Measurements from ENCODE around the gene BRDT.

BRDT gene

GRCh38 chr1:91949356-91949699, at the start of gene BRDT:
Gene BRDT, plus strand, starts transcription at chr1:91949401. Its CDS starts 13,354 bp downstream, at chr1:91962755.
- no peak within 1 kb of the TSS for H3K4me3 ChIP-seq (ENCODE audit: low read depth, low read length)

- no peak overlapping the region for H3K4me3 ChIP-seq (ENCODE audit: low read depth, low read length)
Measured at GRCh38 chr1:91900562-91900961, 48.6 kb upstream of the BRDT start.

- no peak overlapping the region for H3K4me3 ChIP-seq (ENCODE audit: low read depth, low read length)
Measured at GRCh38 chr1:91901231-91901630, 48.0 kb upstream of the BRDT start.

GRCh38 chr1:91912266-91912665, 36.9 kb upstream of the BRDT start:
- no peak overlapping the region for H3K4me3 ChIP-seq (ENCODE audit: low read depth, low read length)

- H3K4me3 ChIP-seq (ENCODE audit: low read depth, low read length), result no peak overlapping the region
Measured at GRCh38 chr1:91913018-91913417, 36.2 kb upstream of the BRDT start.

GRCh38 chr1:91916046-91916445, 33.2 kb upstream of the BRDT start:
- H3K4me3 ChIP-seq (ENCODE audit: low read depth, low read length), result no peak overlapping the region

GRCh38 chr1:91916811-91917460, 32.3 kb upstream of the BRDT start:
- no peak overlapping the region for H3K4me3 ChIP-seq (ENCODE audit: low read depth, low read length)

- H3K4me3 ChIP-seq (ENCODE audit: low read depth, low read length), result no peak overlapping the region
Measured at GRCh38 chr1:91919962-91920361, 29.2 kb upstream of the BRDT start.

GRCh38 chr1:91924146-91924545, 25.1 kb upstream of the BRDT start:
- no peak overlapping the region for H3K4me3 ChIP-seq (ENCODE audit: low read depth, low read length)

- H3K4me3 ChIP-seq (ENCODE audit: low read depth, low read length), result no peak overlapping the region
Measured at GRCh38 chr1:91925644-91926435, 23.4 kb upstream of the BRDT start.

- H3K4me3 ChIP-seq (ENCODE audit: low read depth, low read length), result no peak overlapping the region
Measured at GRCh38 chr1:91928026-91928425, 21.2 kb upstream of the BRDT start.

GRCh38 chr1:91929250-91929649, 20.0 kb upstream of the BRDT start:
- no peak overlapping the region for H3K4me3 ChIP-seq (ENCODE audit: low read depth, low read length)

GRCh38 chr1:91937613-91938012, 11.6 kb upstream of the BRDT start:
- H3K4me3 ChIP-seq (ENCODE audit: low read depth, low read length), result no peak overlapping the region

- H3K4me3 ChIP-seq (ENCODE audit: low read depth, low read length), result no peak overlapping the region
Measured at GRCh38 chr1:91940496-91940895, 8.7 kb upstream of the BRDT start.

- H3K4me3 ChIP-seq (ENCODE audit: low read depth, low read length), result no peak overlapping the region
Measured at GRCh38 chr1:91944087-91944486, 5.1 kb upstream of the BRDT start.

- no peak overlapping the region for H3K4me3 ChIP-seq (ENCODE audit: low read depth, low read length)
Measured at GRCh38 chr1:91948097-91948496, 1.1 kb upstream of the BRDT start.

GRCh38 chr1:91948501-91949355, 473 bp upstream of the BRDT start:
- H3K4me3 ChIP-seq (ENCODE audit: low read depth, low read length), result no peak overlapping the region

- no peak overlapping the region for H3K4me3 ChIP-seq (ENCODE audit: low read depth, low read length)
Measured at GRCh38 chr1:91952187-91952586, 3.0 kb downstream of the BRDT start.

GRCh38 chr1:91958926-91959325, 9.7 kb downstream of the BRDT start:
- no peak overlapping the region for H3K4me3 ChIP-seq (ENCODE audit: low read depth, low read length)

- no peak overlapping the region for H3K4me3 ChIP-seq (ENCODE audit: low read depth, low read length)
Measured at GRCh38 chr1:91968334-91968733, 19.1 kb downstream of the BRDT start.

- no peak overlapping the region for H3K4me3 ChIP-seq (ENCODE audit: low read depth, low read length)
Measured at GRCh38 chr1:91979383-91979782, 30.2 kb downstream of the BRDT start.

- H3K4me3 ChIP-seq (ENCODE audit: low read depth, low read length), result no peak overlapping the region
Measured at GRCh38 chr1:91980663-91981062, 31.5 kb downstream of the BRDT start.
